Measurements from ENCODE around the gene MRPS27.

MRPS27 gene

DNA sequence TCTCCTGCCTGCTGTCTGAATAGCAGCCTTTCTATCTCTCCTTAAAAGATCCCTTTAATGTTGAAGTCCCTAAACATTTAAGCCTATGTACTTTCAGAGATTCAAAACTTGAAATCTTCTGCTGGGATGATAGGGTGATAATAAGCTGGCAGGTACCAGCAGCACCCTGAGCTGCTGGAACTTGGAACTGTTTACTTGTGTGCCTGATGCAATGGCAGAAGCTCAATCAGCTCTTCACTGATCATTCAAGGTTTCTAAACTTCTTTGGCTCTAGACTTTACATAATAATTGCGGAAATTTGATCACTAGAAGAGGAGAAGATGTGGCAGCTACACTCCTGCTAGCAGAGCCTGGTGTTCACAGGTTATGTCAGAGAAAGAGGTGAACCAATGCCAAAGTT lies 27.6 kb downstream of the MRPS27 start:
- no peak for DNase-seq (ENCODE audit: low read depth)
- no peak overlapping the region for H3K4me3 ChIP-seq (ENCODE audit: low read length)
- TF ChIP-seq, protein P1, sequence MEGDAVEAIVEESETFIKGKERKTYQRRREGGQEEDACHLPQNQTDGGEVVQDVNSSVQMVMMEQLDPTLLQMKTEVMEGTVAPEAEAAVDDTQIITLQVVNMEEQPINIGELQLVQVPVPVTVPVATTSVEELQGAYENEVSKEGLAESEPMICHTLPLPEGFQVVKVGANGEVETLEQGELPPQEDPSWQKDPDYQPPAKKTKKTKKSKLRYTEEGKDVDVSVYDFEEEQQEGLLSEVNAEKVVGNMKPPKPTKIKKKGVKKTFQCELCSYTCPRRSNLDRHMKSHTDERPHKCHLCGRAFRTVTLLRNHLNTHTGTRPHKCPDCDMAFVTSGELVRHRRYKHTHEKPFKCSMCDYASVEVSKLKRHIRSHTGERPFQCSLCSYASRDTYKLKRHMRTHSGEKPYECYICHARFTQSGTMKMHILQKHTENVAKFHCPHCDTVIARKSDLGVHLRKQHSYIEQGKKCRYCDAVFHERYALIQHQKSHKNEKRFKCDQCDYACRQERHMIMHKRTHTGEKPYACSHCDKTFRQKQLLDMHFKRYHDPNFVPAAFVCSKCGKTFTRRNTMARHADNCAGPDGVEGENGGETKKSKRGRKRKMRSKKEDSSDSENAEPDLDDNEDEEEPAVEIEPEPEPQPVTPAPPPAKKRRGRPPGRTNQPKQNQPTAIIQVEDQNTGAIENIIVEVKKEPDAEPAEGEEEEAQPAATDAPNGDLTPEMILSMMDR (IDR thresholded peaks at IDR 0.05; ENCODE audit: insufficient read depth, low read depth, low read length, missing control alignments), result no peak

- TF ChIP-seq, protein P1 (IDR thresholded peaks at IDR 0.05; ENCODE audit: insufficient read depth, low read depth, low read length, missing control alignments), result no peak
- DNase-seq (ENCODE audit: low read depth), result no peak
- H3K4me3 ChIP-seq (ENCODE audit: low read length), result no peak overlapping the region
These were observed 28.4 kb downstream of the MRPS27 start for GRCh38 chr5:72291601-72292000.

- DNase-seq (ENCODE audit: low read depth), result no peak
- H3K4me3 ChIP-seq (ENCODE audit: low read length), result no peak overlapping the region
- TF ChIP-seq, protein P1 (IDR thresholded peaks at IDR 0.05; ENCODE audit: insufficient read depth, low read depth, low read length, missing control alignments), result no peak
These were observed 29.5 kb downstream of the MRPS27 start for GRCh38 chr5:72290356-72291133.

DNA sequence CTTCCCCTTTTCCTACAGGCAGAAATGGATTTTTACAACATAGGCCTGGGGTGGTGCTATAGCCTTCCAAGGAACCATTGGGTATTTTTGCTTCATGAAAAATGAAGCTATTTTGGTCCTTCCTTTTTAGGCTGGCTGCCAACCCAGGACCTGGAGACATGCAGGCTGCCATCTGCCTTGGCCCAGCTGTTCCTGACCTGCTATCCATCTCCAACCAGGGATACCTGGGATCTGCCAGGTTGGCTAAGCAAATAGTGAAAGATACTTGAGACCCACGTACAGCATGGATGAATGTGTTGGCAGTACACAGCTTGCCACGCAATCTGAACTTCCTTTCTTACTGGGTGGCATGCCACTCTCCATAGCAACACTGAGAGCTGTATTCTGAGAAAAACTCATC lies 31.1 kb downstream of the MRPS27 start:
- DNase-seq (ENCODE audit: low read depth), result no peak
- TF ChIP-seq, protein P1 (IDR thresholded peaks at IDR 0.05; ENCODE audit: insufficient read depth, low read depth, low read length, missing control alignments), result no peak
- no peak overlapping the region for H3K4me3 ChIP-seq (ENCODE audit: low read length)

GRCh38 chr5:72286798-72287197 lies 33.2 kb downstream of the MRPS27 start:
- H3K4me3 ChIP-seq (ENCODE audit: low read length), result no peak overlapping the region
- no peak for DNase-seq (ENCODE audit: low read depth)
- TF ChIP-seq, protein P1 (IDR thresholded peaks at IDR 0.05; ENCODE audit: insufficient read depth, low read depth, low read length, missing control alignments), result no peak

DNA sequence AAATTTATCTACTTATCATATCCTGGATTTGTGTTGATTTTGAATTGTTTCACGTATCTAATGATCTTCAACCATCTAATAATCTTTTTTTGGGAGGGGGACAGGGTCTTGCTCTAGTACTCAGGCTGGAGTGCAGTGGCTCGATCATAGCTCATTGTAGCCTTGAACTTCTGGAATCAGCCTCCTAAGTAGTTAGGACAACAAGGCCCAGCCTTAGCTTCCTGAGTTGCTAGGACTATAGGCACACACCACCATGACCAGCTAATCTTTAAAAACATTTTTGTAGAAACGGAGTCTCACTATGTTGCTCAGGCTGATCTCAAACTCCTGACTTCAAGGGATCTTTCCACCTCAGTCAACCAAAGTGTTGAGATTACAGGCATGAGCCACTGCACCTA lies 34.6 kb downstream of the MRPS27 start:
- TF ChIP-seq, protein P1 (IDR thresholded peaks at IDR 0.05; ENCODE audit: insufficient read depth, low read depth, low read length, missing control alignments), result no peak
- no peak for DNase-seq (ENCODE audit: low read depth)
- no peak overlapping the region for H3K4me3 ChIP-seq (ENCODE audit: low read length)
